DOHH2 (cell line): Measurements from ENCODE around the gene NR1H2.

Experiments used
- EZH2phosphoT487 ChIP-seq: fragments of 200-600 bp; sonication (generic); IDR thresholded peaks from 2 replicates; pipeline ENCODE4 v1.6.1; 2017; ENCODE audit warnings: borderline replicate concordance, mild to moderate bottlenecking, antibody characterized with exemption, low read length, moderate library complexity, mixed read lengths
- TF ChIP-seq, protein P1 (sequence below): fragments of 200-600 bp; sonication (generic); IDR thresholded peaks from one replicate; pipeline ENCODE4 v1.5.1; 2014; ENCODE audit warnings: antibody characterized with exemption, mild to moderate bottlenecking, low read depth, low read length; ENCODE audit not compliant: poor library complexity, severe bottlenecking

DNA sequence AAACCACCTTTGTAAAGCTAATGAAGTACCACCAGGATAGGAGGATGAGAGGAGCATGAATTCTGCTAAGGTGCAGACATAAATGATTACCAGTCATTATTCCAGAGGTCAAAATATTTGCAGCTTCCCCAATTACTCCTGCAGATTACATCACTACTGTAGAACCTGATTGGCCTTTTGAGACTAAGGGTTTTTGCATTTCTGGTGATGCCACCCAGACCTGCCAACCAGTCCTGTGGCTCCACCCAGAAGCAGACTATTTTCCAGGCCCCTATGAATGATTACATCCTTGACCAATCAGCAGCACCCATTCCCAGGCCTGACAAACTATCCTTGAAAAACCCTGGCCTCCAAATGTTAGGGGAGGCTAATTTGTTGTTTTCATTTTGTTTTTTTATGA, 35.9 kb upstream of the NR1H2 start:
- TF ChIP-seq, protein P1, sequence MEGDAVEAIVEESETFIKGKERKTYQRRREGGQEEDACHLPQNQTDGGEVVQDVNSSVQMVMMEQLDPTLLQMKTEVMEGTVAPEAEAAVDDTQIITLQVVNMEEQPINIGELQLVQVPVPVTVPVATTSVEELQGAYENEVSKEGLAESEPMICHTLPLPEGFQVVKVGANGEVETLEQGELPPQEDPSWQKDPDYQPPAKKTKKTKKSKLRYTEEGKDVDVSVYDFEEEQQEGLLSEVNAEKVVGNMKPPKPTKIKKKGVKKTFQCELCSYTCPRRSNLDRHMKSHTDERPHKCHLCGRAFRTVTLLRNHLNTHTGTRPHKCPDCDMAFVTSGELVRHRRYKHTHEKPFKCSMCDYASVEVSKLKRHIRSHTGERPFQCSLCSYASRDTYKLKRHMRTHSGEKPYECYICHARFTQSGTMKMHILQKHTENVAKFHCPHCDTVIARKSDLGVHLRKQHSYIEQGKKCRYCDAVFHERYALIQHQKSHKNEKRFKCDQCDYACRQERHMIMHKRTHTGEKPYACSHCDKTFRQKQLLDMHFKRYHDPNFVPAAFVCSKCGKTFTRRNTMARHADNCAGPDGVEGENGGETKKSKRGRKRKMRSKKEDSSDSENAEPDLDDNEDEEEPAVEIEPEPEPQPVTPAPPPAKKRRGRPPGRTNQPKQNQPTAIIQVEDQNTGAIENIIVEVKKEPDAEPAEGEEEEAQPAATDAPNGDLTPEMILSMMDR = no peak
- no peak for TF ChIP-seq EZH2phosphoT487
